ENCODE measurements around the gene CCR7.

CCR7 gene

GRCh38 chr17:40606548-40607353 is 41.5 kb upstream of the CCR7 start:
- Histone ChIP-seq H3K9ac (ENCODE audit: low read length in 5 of 5) (no peak overlapping the region), H3K4me3 (ENCODE audit: low read depth in 1 of 5, low read length in 5 of 5) (no peak overlapping the region), H3K27ac (ENCODE audit: low read depth, low read length) (no peak overlapping the region), H3K9me3 (ENCODE audit: control insufficient read depth in 5 of 5, low read length in 5 of 5) (no peaks in the 10 kb centered on the region), H3K27me3 (ENCODE audit: control insufficient read depth in 5 of 5, insufficient read depth in 4 of 5, low read length in 5 of 5) (no peaks in the 10 kb centered on the region), H3K36me3 (ENCODE audit: control insufficient read depth in 5 of 5, insufficient read depth in 5 of 5, low read length in 5 of 5) (no peaks in the 10 kb centered on the region), H3K4me1 (ENCODE audit: control insufficient read depth in 5 of 5, insufficient read depth in 5 of 5, low read length in 5 of 5) (peaks cover 0 to 16% (median 11%) of the 10 kb centered on the region in 5 donors)

- Histone ChIP-seq H3K9me3 (ENCODE audit: control insufficient read depth in 5 of 5, low read length in 5 of 5) (no peaks in the 10 kb centered on the region), H3K4me1 (ENCODE audit: control insufficient read depth in 5 of 5, insufficient read depth in 5 of 5, low read length in 5 of 5) (peaks cover 0 to 19% (median 12%) of the 10 kb centered on the region in 5 donors), H3K27me3 (ENCODE audit: control insufficient read depth in 5 of 5, insufficient read depth in 4 of 5, low read length in 5 of 5) (no peaks in the 10 kb centered on the region), H3K36me3 (ENCODE audit: control insufficient read depth in 5 of 5, insufficient read depth in 5 of 5, low read length in 5 of 5) (no peaks in the 10 kb centered on the region), H3K4me3 (ENCODE audit: low read depth in 1 of 5, low read length in 5 of 5) (no peak overlapping the region), H3K27ac (ENCODE audit: low read depth, low read length) (no peak overlapping the region), H3K9ac (ENCODE audit: low read length in 5 of 5) (no peak overlapping the region)
Measured at GRCh38 chr17:40605306-40605705, 40.0 kb upstream of the CCR7 start.

GRCh38 chr17:40604327-40605080 is 39.2 kb upstream of the CCR7 start:
- no peak overlapping the region for H3K9ac ChIP-seq (ENCODE audit: low read length in 5 of 5)

GRCh38 chr17:40602445-40603443 is 37.5 kb upstream of the CCR7 start:
- no peak overlapping the region for H3K27ac ChIP-seq (ENCODE audit: low read depth, low read length)
- no peak overlapping the region for H3K9ac ChIP-seq (ENCODE audit: low read length in 5 of 5)
- H3K4me1 ChIP-seq (ENCODE audit: control insufficient read depth in 5 of 5, insufficient read depth in 5 of 5, low read length in 5 of 5): peaks cover 0 to 37% (median 27%) of the 10 kb centered on the region in 5 donors
- no peak overlapping the region for H3K4me3 ChIP-seq (ENCODE audit: low read depth in 1 of 5, low read length in 5 of 5)
- no peaks in the 10 kb centered on the region for H3K36me3 ChIP-seq (ENCODE audit: control insufficient read depth in 5 of 5, insufficient read depth in 5 of 5, low read length in 5 of 5)
- H3K27me3 ChIP-seq (ENCODE audit: control insufficient read depth in 5 of 5, insufficient read depth in 4 of 5, low read length in 5 of 5): no peaks in the 10 kb centered on the region
- no peaks in the 10 kb centered on the region for H3K9me3 ChIP-seq (ENCODE audit: control insufficient read depth in 5 of 5, low read length in 5 of 5)

More at GRCh38 chr17:40604327-40605080, 39.2 kb upstream of the CCR7 start:
- Histone ChIP-seq H3K4me1 (ENCODE audit: control insufficient read depth in 5 of 5, insufficient read depth in 5 of 5, low read length in 5 of 5) (peaks cover 0 to 27% (median 17%) of the 10 kb centered on the region in 5 donors), H3K27ac (ENCODE audit: low read depth, low read length) (no peak overlapping the region), H3K27me3 (ENCODE audit: control insufficient read depth in 5 of 5, insufficient read depth in 4 of 5, low read length in 5 of 5) (no peaks in the 10 kb centered on the region), H3K36me3 (ENCODE audit: control insufficient read depth in 5 of 5, insufficient read depth in 5 of 5, low read length in 5 of 5) (no peaks in the 10 kb centered on the region), H3K9me3 (ENCODE audit: control insufficient read depth in 5 of 5, low read length in 5 of 5) (no peaks in the 10 kb centered on the region), H3K4me3 (ENCODE audit: low read depth in 1 of 5, low read length in 5 of 5) (no peak overlapping the region)

- H3K4me3 ChIP-seq (ENCODE audit: low read depth in 1 of 5, low read length in 5 of 5): no peak overlapping the region
- H3K27me3 ChIP-seq (ENCODE audit: control insufficient read depth in 5 of 5, insufficient read depth in 4 of 5, low read length in 5 of 5): no peaks in the 10 kb centered on the region
- H3K9me3 ChIP-seq (ENCODE audit: control insufficient read depth in 5 of 5, low read length in 5 of 5): no peaks in the 10 kb centered on the region
- H3K4me1 ChIP-seq (ENCODE audit: control insufficient read depth in 5 of 5, insufficient read depth in 5 of 5, low read length in 5 of 5): peaks cover 2 to 47% (median 27%) of the 10 kb centered on the region in 5 donors
- no peaks in the 10 kb centered on the region for H3K36me3 ChIP-seq (ENCODE audit: control insufficient read depth in 5 of 5, insufficient read depth in 5 of 5, low read length in 5 of 5)
- H3K27ac ChIP-seq (ENCODE audit: low read depth, low read length): no peak overlapping the region
- H3K9ac ChIP-seq (ENCODE audit: low read length in 5 of 5): no peak overlapping the region
Measured at GRCh38 chr17:40600486-40601046, 35.3 kb upstream of the CCR7 start.

- Histone ChIP-seq H3K9me3 (ENCODE audit: control insufficient read depth in 5 of 5, low read length in 5 of 5) (no peaks in the 10 kb centered on the region), H3K4me3 (ENCODE audit: low read depth in 1 of 5, low read length in 5 of 5) (no peak overlapping the region), H3K36me3 (ENCODE audit: control insufficient read depth in 5 of 5, insufficient read depth in 5 of 5, low read length in 5 of 5) (no peaks in the 10 kb centered on the region), H3K9ac (ENCODE audit: low read length in 5 of 5) (peak overlapping the region in 2 of 5 donors; percentile 58 to 76), H3K27me3 (ENCODE audit: control insufficient read depth in 5 of 5, insufficient read depth in 4 of 5, low read length in 5 of 5) (no peaks in the 10 kb centered on the region), H3K27ac (ENCODE audit: low read depth, low read length) (peak overlapping the region; percentile 82), H3K4me1 (ENCODE audit: control insufficient read depth in 5 of 5, insufficient read depth in 5 of 5, low read length in 5 of 5) (peaks cover 2 to 41% (median 24%) of the 10 kb centered on the region in 5 donors)
Measured at GRCh38 chr17:40599468-40599763, 34.1 kb upstream of the CCR7 start.

- H3K9me3 ChIP-seq (ENCODE audit: control insufficient read depth in 5 of 5, low read length in 5 of 5): no peaks in the 10 kb centered on the region
- H3K27ac ChIP-seq (ENCODE audit: low read depth, low read length): peak overlapping the region; percentile 97
- H3K27me3 ChIP-seq (ENCODE audit: control insufficient read depth in 5 of 5, insufficient read depth in 4 of 5, low read length in 5 of 5): no peaks in the 10 kb centered on the region
- H3K9ac ChIP-seq (ENCODE audit: low read length in 5 of 5): peak overlapping the region in 4 of 5 donors; percentile 35 to 69 (median 58)
- H3K36me3 ChIP-seq (ENCODE audit: control insufficient read depth in 5 of 5, insufficient read depth in 5 of 5, low read length in 5 of 5): no peaks in the 10 kb centered on the region
- H3K4me3 ChIP-seq (ENCODE audit: low read depth in 1 of 5, low read length in 5 of 5): peak overlapping the region in 3 of 5 donors; percentile 4 to 30 (median 29)
- H3K4me1 ChIP-seq (ENCODE audit: control insufficient read depth in 5 of 5, insufficient read depth in 5 of 5, low read length in 5 of 5): peaks cover 2 to 36% (median 19%) of the 10 kb centered on the region in 5 donors
Measured at GRCh38 chr17:40598619-40599467, 33.6 kb upstream of the CCR7 start.

- peak overlapping the region; percentile 97 for H3K27ac ChIP-seq (ENCODE audit: low read depth, low read length)
- H3K4me3 ChIP-seq (ENCODE audit: low read depth in 1 of 5, low read length in 5 of 5): peak overlapping the region in 2 of 5 donors; percentile 4 to 30
- peak overlapping the region in 4 of 5 donors; percentile 35 to 69 (median 58) for H3K9ac ChIP-seq (ENCODE audit: low read length in 5 of 5)
Measured at GRCh38 chr17:40598301-40598618, 33.0 kb upstream of the CCR7 start.

More at GRCh38 chr17:40598301-40598618, 33.0 kb upstream of the CCR7 start:
- peaks cover 2 to 36% (median 19%) of the 10 kb centered on the region in 5 donors for H3K4me1 ChIP-seq (ENCODE audit: control insufficient read depth in 5 of 5, insufficient read depth in 5 of 5, low read length in 5 of 5)
- no peaks in the 10 kb centered on the region for H3K27me3 ChIP-seq (ENCODE audit: control insufficient read depth in 5 of 5, insufficient read depth in 4 of 5, low read length in 5 of 5)
- H3K36me3 ChIP-seq (ENCODE audit: control insufficient read depth in 5 of 5, insufficient read depth in 5 of 5, low read length in 5 of 5): no peaks in the 10 kb centered on the region
- H3K9me3 ChIP-seq (ENCODE audit: control insufficient read depth in 5 of 5, low read length in 5 of 5): no peaks in the 10 kb centered on the region

Data from subcutaneous abdominal adipose tissue (tissue), 5 donors.